NCI-H1092 (cell line): ENCODE results near the gene WDHD1.
"Not testable (repeated sequence)": the region's sequence is repeated elsewhere in the genome, so short reads cannot be mapped to it uniquely, and the experiment has no call there.

ENCODE experiments used
- DNase-seq: peaks from one replicate; lab custom pipeline; 2025; lab: John Stamatoyannopoulos, UW

Gene WDHD1

GRCh38 chr14:54908973-54909372 is 117.9 kb downstream of the WDHD1 start:
- DNase-seq = not testable (repeated sequence)

DNA sequence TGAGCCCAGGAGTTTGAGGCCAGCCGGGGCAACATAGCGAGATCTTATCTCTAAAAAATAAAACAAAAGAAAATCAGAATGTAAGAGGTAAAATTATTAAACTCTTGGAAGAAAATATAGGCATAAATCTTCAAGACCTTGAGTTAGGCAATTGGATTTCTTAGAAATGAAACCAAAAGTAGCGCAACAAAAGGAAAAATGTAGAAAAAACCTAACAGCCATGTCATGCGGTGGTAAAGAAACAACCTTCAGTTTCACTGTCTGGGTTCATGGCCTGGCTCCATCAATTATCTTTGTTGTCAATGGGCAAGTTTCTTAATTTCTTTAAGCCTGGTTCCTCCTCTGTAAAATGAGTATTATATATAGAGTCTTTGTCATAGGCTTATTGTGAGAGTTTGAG is 118.7 kb downstream of the WDHD1 start:
- no peak for DNase-seq

GRCh38 chr14:54906075-54906474 is 120.8 kb downstream of the WDHD1 start:
- DNase-seq = no peak

- DNase-seq = peak; percentile 84
Measured at GRCh38 chr14:54902521-54903420, 124.1 kb downstream of the WDHD1 start, which contains the start of gene GCH1. Gene GCH1, minus strand, starts transcription at chr14:54902826. Its CDS starts 163 bp downstream, at chr14:54902663.

DNA sequence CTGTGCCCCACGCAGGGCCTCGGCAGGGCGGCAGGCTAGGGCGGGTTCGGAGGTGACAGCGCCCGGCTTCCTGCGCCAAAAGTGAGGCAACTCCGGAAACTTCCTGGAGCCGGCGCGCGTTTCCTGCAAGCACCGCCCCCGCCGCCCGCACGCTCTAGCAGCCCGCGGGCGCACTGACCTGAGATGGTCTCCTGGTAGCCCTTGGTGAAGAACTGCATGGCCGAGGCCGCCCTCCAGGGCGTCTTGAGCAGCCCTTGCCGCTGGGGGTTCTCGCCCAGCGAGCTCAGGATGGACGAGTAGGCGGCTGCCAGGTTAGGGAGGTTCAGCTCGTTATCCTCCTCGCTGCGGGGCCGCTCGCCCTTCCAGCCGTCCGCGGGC is 124.8 kb downstream of the WDHD1 start:
- peak; percentile 54 for DNase-seq

DNA sequence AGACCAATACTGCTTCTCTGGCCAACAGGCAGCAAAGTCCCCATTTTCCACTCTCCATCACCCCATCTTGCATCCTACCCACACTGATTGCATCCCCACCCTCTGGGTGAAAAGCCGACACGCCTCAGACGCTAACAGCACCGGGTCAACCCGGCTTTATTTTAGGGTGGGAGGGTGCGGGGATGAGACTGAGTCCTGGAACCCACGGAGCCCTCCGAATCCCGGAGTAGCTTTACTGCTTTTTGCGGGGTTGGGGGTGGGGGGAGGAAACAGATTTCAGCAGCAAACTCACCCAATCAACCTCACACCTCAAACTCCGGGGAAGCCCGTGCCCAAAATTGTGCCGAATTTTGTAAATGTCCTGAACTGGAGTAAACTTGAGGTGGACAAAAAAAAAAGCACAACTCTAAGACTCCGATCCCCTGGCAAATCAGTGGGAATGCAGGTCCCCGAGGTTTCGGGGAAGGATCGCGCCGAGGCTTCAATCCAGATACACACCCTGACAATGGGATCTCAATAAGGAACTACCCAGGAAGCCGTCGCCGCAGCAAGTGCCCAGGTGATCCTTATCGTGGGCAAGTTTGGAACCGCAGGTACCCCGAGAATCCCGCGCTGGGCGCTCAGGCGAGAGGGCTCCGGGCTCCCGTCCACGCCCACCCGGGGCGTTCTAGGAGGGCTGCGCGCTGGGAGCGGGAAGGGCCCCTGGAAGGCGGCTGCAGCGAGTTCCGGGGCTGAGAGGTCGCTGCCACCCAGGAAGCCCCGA is 125.3 kb downstream of the WDHD1 start:
- no peak for DNase-seq

GRCh38 chr14:54899573-54899972 is 127.3 kb downstream of the WDHD1 start:
- no peak for DNase-seq

- not testable (repeated sequence) for DNase-seq
Measured at GRCh38 chr14:54897809-54898555, 128.9 kb downstream of the WDHD1 start.

GRCh38 chr14:54895683-54896082 is 131.2 kb downstream of the WDHD1 start:
- no peak for DNase-seq

DNA sequence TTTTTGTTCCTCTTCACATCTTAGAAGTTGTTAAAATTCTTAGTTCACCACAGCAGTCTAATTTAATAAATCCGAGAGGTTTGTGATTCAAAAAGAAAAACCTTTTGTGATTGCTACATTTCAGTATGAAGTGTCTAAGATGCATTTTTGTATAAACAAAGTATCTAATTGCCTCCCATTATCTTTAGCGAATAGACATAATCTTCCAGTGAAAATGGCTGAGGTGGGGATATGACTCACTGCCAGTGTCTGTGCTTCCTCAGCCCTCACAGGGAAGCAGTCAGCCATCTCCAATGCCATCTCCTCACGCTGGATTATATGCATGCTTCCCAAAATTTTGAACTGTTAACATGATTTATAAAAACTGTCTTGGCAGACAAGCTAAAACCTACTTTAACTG is 131.9 kb downstream of the WDHD1 start:
- DNase-seq = no peak

GRCh38 chr14:54893151-54893760 is 133.6 kb downstream of the WDHD1 start:
- DNase-seq = peak; percentile 24

- DNase-seq = no peak
Measured at GRCh38 chr14:54891471-54892245, 135.2 kb downstream of the WDHD1 start.

GRCh38 chr14:54890788-54891187 is 136.1 kb downstream of the WDHD1 start:
- no peak for DNase-seq

- no peak for DNase-seq
Measured at GRCh38 chr14:54889919-54890318, 137.0 kb downstream of the WDHD1 start.
